NCI-H2107 treated with DMSO at 0.1 percent for 48 hours (cell line): Measurements from ENCODE around the gene SMARCD2.
"Not testable (repeated sequence)": the region's sequence is repeated elsewhere in the genome, so short reads cannot be mapped to it uniquely, and the experiment has no call there.

Experiments used
- DNase-seq: peaks from one replicate; lab custom pipeline; 2025; ENCODE audit not compliant: unreplicated experiment; lab: John Stamatoyannopoulos, UW

Gene SMARCD2

GRCh38 chr17:63853260-63853659 is 10.8 kb upstream of the SMARCD2 start:
- DNase-seq, result no peak

GRCh38 chr17:63850401-63850800 is 7.9 kb upstream of the SMARCD2 start:
- no peak for DNase-seq

GRCh38 chr17:63848834-63849689 is 6.6 kb upstream of the SMARCD2 start:
- DNase-seq, result no peak

- DNase-seq, result no peak
These were observed 5.2 kb upstream of the SMARCD2 start for GRCh38 chr17:63847525-63848249.

GRCh38 chr17:63845509-63845908 is 3.0 kb upstream of the SMARCD2 start:
- DNase-seq, result no peak

- no peak for DNase-seq
These were observed 1.6 kb upstream of the SMARCD2 start for GRCh38 chr17:63843910-63844677.

GRCh38 chr17:63843387-63843888 is 953 bp upstream of the SMARCD2 start:
- not testable (repeated sequence) for DNase-seq

GRCh38 chr17:63842173-63842539 is 329 bp downstream of the SMARCD2 start:
- no peak for DNase-seq

GRCh38 chr17:63841350-63842172 is 924 bp downstream of the SMARCD2 start:
- peak; percentile 30 for DNase-seq

- DNase-seq, result no peak
These were observed 1.7 kb downstream of the SMARCD2 start for GRCh38 chr17:63840591-63841349.

GRCh38 chr17:63838631-63839171 is 3.8 kb downstream of the SMARCD2 start:
- peak; percentile 11 for DNase-seq

- DNase-seq, result no peak
These were observed 4.4 kb downstream of the SMARCD2 start for GRCh38 chr17:63837962-63838600.

- no peak for DNase-seq
These were observed 5.0 kb downstream of the SMARCD2 start for GRCh38 chr17:63837480-63837879.

GRCh38 chr17:63836811-63837210 is 5.7 kb downstream of the SMARCD2 start:
- DNase-seq, result no peak

- DNase-seq, result no peak
These were observed 7.2 kb downstream of the SMARCD2 start for GRCh38 chr17:63835167-63835720.

GRCh38 chr17:63834431-63835166 is 7.9 kb downstream of the SMARCD2 start:
- peak; percentile 81 for DNase-seq

GRCh38 chr17:63833741-63834373 is 8.6 kb downstream of the SMARCD2 start:
- DNase-seq, result no peak
